ENCODE results near the gene CRHBP.
"Not testable (repeated sequence)": the region's sequence is repeated elsewhere in the genome, so short reads cannot be mapped to it uniquely, and the experiment has no call there.

CRHBP gene

GRCh38 chr5:76930083-76930482 lies 22.8 kb upstream of the CRHBP start:
- TF ChIP-seq ZFX (IDR thresholded peaks at IDR 0.05; ENCODE audit: borderline replicate concordance) = no peak
- TF ChIP-seq, protein P1, sequence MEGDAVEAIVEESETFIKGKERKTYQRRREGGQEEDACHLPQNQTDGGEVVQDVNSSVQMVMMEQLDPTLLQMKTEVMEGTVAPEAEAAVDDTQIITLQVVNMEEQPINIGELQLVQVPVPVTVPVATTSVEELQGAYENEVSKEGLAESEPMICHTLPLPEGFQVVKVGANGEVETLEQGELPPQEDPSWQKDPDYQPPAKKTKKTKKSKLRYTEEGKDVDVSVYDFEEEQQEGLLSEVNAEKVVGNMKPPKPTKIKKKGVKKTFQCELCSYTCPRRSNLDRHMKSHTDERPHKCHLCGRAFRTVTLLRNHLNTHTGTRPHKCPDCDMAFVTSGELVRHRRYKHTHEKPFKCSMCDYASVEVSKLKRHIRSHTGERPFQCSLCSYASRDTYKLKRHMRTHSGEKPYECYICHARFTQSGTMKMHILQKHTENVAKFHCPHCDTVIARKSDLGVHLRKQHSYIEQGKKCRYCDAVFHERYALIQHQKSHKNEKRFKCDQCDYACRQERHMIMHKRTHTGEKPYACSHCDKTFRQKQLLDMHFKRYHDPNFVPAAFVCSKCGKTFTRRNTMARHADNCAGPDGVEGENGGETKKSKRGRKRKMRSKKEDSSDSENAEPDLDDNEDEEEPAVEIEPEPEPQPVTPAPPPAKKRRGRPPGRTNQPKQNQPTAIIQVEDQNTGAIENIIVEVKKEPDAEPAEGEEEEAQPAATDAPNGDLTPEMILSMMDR (IDR thresholded peaks at IDR 0.05) = no peak
- H3K27ac ChIP-seq = no peak overlapping the region

DNA sequence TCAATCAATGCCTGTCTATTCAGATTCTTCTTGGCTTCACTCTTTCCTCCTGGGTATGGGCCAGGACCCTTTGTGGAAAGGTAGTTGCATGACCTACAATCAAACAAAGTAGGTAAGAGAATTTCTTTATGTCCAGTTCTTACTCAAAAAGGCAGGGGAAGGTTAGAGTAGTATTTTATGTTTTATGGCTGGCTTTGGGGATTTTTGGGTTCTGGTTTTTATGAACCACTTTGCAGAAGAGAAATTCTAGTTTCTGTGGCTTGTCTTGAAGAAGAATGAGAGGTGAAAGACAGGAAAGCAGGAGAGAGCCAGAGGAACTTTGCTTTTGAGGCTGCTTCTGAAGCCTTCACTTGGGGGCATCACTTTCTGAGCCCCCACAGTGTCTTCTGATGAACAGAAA lies 14.7 kb upstream of the CRHBP start:
- no peak overlapping the region for H3K27ac ChIP-seq
- TF ChIP-seq, protein P1 (IDR thresholded peaks at IDR 0.05) = no peak
- TF ChIP-seq ZFX (IDR thresholded peaks at IDR 0.05; ENCODE audit: borderline replicate concordance) = no peak

GRCh38 chr5:76941000-76941399 lies 11.8 kb upstream of the CRHBP start:
- H3K27ac ChIP-seq = no peak overlapping the region
- TF ChIP-seq, protein P1 (IDR thresholded peaks at IDR 0.05) = no peak
- no peak for TF ChIP-seq ZFX (IDR thresholded peaks at IDR 0.05; ENCODE audit: borderline replicate concordance)

GRCh38 chr5:76941442-76941841 lies 11.4 kb upstream of the CRHBP start:
- TF ChIP-seq ZFX (IDR thresholded peaks at IDR 0.05; ENCODE audit: borderline replicate concordance) = no peak
- TF ChIP-seq, protein P1 (IDR thresholded peaks at IDR 0.05) = no peak

GRCh38 chr5:76942581-76942980 lies 10.3 kb upstream of the CRHBP start:
- TF ChIP-seq ZFX (IDR thresholded peaks at IDR 0.05; ENCODE audit: borderline replicate concordance) = no peak
- TF ChIP-seq, protein P1 (IDR thresholded peaks at IDR 0.05) = no peak
- no peak overlapping the region for H3K27ac ChIP-seq

More at GRCh38 chr5:76941442-76941841, 11.4 kb upstream of the CRHBP start:
- H3K27ac ChIP-seq = no peak overlapping the region

GRCh38 chr5:76943006-76943405 lies 9.8 kb upstream of the CRHBP start:
- TF ChIP-seq ZFX (IDR thresholded peaks at IDR 0.05; ENCODE audit: borderline replicate concordance) = no peak
- TF ChIP-seq, protein P1 (IDR thresholded peaks at IDR 0.05) = no peak
- no peak overlapping the region for H3K27ac ChIP-seq

DNA sequence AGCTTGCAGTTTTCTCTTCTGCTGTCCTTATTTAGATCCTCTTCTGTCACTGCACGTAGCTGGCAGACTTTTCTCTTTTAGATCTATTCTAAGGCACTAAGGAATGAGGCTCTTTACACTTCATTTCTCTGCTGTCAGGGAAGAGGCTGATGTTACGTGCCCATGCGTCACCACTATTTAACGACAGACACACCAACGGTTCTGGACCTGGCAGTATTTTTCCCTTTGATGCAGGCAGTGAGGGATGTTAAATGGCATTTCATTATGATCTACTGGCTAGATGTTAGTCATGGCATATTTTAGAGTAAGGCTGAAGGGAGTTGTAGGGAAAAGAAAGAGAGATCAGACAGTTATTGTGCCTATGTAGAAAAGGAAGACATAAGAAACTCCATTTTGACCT lies 8.2 kb upstream of the CRHBP start:
- H3K27ac ChIP-seq = no peak overlapping the region
- TF ChIP-seq, protein P1 (IDR thresholded peaks at IDR 0.05) = no peak
- no peak for TF ChIP-seq ZFX (IDR thresholded peaks at IDR 0.05; ENCODE audit: borderline replicate concordance)

DNA sequence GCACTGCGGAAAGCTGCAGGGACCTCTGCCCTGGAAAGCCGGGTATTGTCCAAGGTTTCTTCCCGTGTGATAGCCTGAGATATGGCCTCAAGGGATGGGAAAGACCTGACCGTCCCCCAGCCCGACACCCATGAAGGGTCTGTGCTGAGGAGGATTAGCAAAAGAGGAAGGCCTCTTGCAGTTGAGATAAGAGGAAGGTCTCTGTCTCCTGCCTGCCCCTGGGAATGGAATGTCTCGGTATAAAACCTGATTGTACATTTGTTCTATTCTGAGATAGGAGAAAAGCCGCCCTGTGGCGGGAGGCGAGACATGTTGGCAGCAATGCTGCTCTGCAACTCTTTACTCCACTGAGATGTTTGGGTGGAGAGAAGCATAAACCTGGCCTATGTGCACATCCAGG lies 7.6 kb upstream of the CRHBP start:
- H3K27ac ChIP-seq = not testable (repeated sequence)

Data from 22Rv1 (cell line).